ENCODE results near the gene ATP6V1F. TPM values are rescaled to one million over a fixed set of nuclear protein-coding genes. Genes with fewer than 3 reads are reported as not detected.

The ATP6V1F gene
- total RNA-seq, 1 experiment from 2014 or later: 125 TPM

GRCh38 chr7:128883622-128884448 lies 21.2 kb downstream of the ATP6V1F start:
- no TSS peak for BruUV-seq (replicated peaks)
- H3K4me3 Mint-ChIP-seq (ENCODE audit: unreplicated experiment): no peak overlapping the region
- H3K36me3 Mint-ChIP-seq (ENCODE audit: insufficient read depth, unreplicated experiment): no peaks in the 10 kb centered on the region
- TF ChIP-seq CTCF (IDR thresholded peaks at IDR 0.05; ENCODE audit: unreplicated experiment): peak; percentile 90
- no peak overlapping the region for H3K27ac Mint-ChIP-seq (ENCODE audit: low read depth, unreplicated experiment)
- intact Hi-C loops (cut with micrococcal nuclease): loop anchor here (1.0 to 5.0 kb wide), 3 partner anchors 207 to 457 kb away; partner anchors contain the start of gene METTL2B
- ChIA-PET CTCF (interaction anchor here (0.5 to 2.5 kb wide), 32 partner anchors 8 to 409 kb away, joined by 3 to 25 read pairs (median 4); partner anchors contain the start of genes ATP6V1F, CALU and IRF5), POLR2A (interaction anchor here (0.5 to 1.8 kb wide), 4 partner anchors 9 to 124 kb away, joined by 3 to 8 read pairs (median 3); no protein-coding TSS in a partner anchor)
- no peaks in the 10 kb centered on the region for H3K9me3 Mint-ChIP-seq (ENCODE audit: unreplicated experiment)
- no peaks in the 10 kb centered on the region for H3K27me3 Mint-ChIP-seq (ENCODE audit: insufficient read depth, unreplicated experiment)
- peak; percentile 76 for DNase-seq (ENCODE audit: unreplicated experiment)
- H3K4me1 Mint-ChIP-seq (ENCODE audit: insufficient read depth, unreplicated experiment): no peaks in the 10 kb centered on the region

GRCh38 chr7:128884561-128885369 lies 22.1 kb downstream of the ATP6V1F start:
- intact Hi-C loops (cut with micrococcal nuclease): loop anchor here (5.0 kb wide), 2 partner anchors 407 to 457 kb away; partner anchors contain the start of gene METTL2B
- Mint-ChIP-seq H3K4me1 (ENCODE audit: insufficient read depth, unreplicated experiment) (no peaks in the 10 kb centered on the region), H3K27me3 (ENCODE audit: insufficient read depth, unreplicated experiment) (no peaks in the 10 kb centered on the region), H3K4me3 (ENCODE audit: unreplicated experiment) (no peak overlapping the region), H3K9me3 (ENCODE audit: unreplicated experiment) (no peaks in the 10 kb centered on the region), H3K27ac (ENCODE audit: low read depth, unreplicated experiment) (no peak overlapping the region), H3K36me3 (ENCODE audit: insufficient read depth, unreplicated experiment) (no peaks in the 10 kb centered on the region)
- CTCF ChIA-PET: interaction anchor here (0.6 to 2.5 kb wide), 10 partner anchors 13 to 485 kb away, joined by 3 to 21 read pairs (median 4); partner anchors contain the start of gene ATP6V1F
- no peak for TF ChIP-seq CTCF (IDR thresholded peaks at IDR 0.05; ENCODE audit: unreplicated experiment)
- DNase-seq (ENCODE audit: unreplicated experiment): no peak
- POLR2A ChIA-PET: interaction anchor here (1.0 to 1.8 kb wide), 3 partner anchors 8 to 21 kb away, joined by 3 to 8 read pairs (median 3); no protein-coding TSS in a partner anchor
- BruUV-seq (replicated peaks): no TSS peak

GRCh38 chr7:128885370-128886187 lies 22.9 kb downstream of the ATP6V1F start:
- H3K9me3 Mint-ChIP-seq (ENCODE audit: unreplicated experiment): no peaks in the 10 kb centered on the region
- no TSS peak for BruUV-seq (replicated peaks)
- no peak overlapping the region for H3K4me3 Mint-ChIP-seq (ENCODE audit: unreplicated experiment)
- no peaks in the 10 kb centered on the region for H3K4me1 Mint-ChIP-seq (ENCODE audit: insufficient read depth, unreplicated experiment)
- DNase-seq (ENCODE audit: unreplicated experiment): no peak
- H3K27ac Mint-ChIP-seq (ENCODE audit: low read depth, unreplicated experiment): no peak overlapping the region
- ChIA-PET POLR2A (interaction anchor here (1.0 kb wide), 1 partner anchor 21 kb away, joined by 3 read pairs; no protein-coding TSS in a partner anchor), CTCF (interaction anchor here (0.5 to 1.0 kb wide), 5 partner anchors 122 to 486 kb away, joined by 3 to 7 read pairs (median 3); no protein-coding TSS in a partner anchor)
- H3K27me3 Mint-ChIP-seq (ENCODE audit: insufficient read depth, unreplicated experiment): no peaks in the 10 kb centered on the region
- TF ChIP-seq CTCF (IDR thresholded peaks at IDR 0.05; ENCODE audit: unreplicated experiment): no peak
- H3K36me3 Mint-ChIP-seq (ENCODE audit: insufficient read depth, unreplicated experiment): no peaks in the 10 kb centered on the region
- intact Hi-C loops (cut with micrococcal nuclease): no loop called here

Measured in MCF 10A (cell line).